Measurements from ENCODE around the gene KIF1B. TPM values are rescaled to one million over a fixed set of nuclear protein-coding genes. Genes with fewer than 3 reads are reported as not detected.

Gene KIF1B
- total RNA-seq, 1 experiment from 2014 or later: 57.7 TPM

DNA sequence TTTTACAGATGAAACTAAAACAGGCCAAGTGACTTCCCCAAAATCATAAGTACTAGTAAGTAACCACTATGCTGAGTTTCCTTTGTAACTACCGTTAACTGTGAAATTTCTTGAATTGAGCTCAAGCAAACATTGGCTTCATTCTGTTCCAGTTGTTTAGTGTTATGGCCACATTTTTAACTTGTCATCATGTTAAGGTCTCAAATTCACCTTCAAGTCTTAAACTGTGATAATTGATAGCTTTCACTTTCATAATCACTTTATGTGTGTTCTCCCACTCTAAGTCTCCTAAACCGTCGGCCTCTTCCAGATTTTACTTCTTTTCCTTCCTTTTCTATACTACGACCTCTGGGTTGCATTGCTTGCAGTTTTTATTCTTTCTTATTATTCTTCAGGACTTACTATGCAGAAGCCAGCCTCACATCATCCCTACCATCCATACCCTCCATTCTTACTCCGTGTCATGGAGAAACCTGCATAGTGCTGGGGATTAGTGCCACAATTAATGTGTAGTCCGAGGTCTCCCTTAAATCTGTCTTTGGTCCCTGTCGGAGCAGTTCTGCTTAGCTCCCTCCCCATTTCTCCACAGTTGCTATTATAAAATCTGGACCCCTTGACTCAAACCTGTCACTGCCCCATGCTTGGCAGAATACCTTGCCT lies 5.8 kb downstream of the KIF1B start:
- no peak overlapping the region for H3K4me3 Mint-ChIP-seq
- peak overlapping the region in 1 of 3 experiments; percentile 85; a peak in 2 of 7 replicates for H3K27ac Mint-ChIP-seq
- H2BK120ac ChIP-seq (ENCODE audit: low read depth, low read length, poor library complexity, severe bottlenecking): no peak overlapping the region

More for the DNA sequence above, 5.8 kb downstream of the KIF1B start:
- Histone ChIP-seq H3K23ac (ENCODE audit: insufficient read length, low read depth, low read length) (no peak overlapping the region), H4K20me1 (ENCODE audit: control insufficient read depth, insufficient read depth, insufficient read length) (no peaks in the 10 kb centered on the region), H2BK12ac (ENCODE audit: insufficient read length, low read depth, low read length) (no peak overlapping the region), H3K27ac (ENCODE audit: insufficient read length, low read depth, low read length) (no peak overlapping the region), H2BK15ac (ENCODE audit: low read depth, low read length) (no peak overlapping the region), H4K8ac (replicated peaks; ENCODE audit: insufficient read length, low read depth, low read length) (no peak overlapping the region), H2AK5ac (ENCODE audit: insufficient read length, low read length) (no peak overlapping the region), H3K9ac (ENCODE audit: extremely low read depth, insufficient read length, low read length) (no peak overlapping the region), H3K56ac (ENCODE audit: insufficient read length, low read depth, low read length) (no peak overlapping the region), H3K4me2 (ENCODE audit: insufficient read depth, insufficient read length, low read length) (no peak overlapping the region), H3K79me2 (ENCODE audit: insufficient read depth, low read length) (peaks cover 48% of the 10 kb centered on the region), H3K18ac (ENCODE audit: insufficient read length, low read depth, low read length) (no peak overlapping the region), H3K79me1 (ENCODE audit: insufficient read depth, low read depth, low read length, poor library complexity, severe bottlenecking) (peaks cover 5% of the 10 kb centered on the region), H3K4ac (ENCODE audit: low read depth, low read length) (no peak overlapping the region), H2AFZ (ENCODE audit: low read length) (no peak overlapping the region), H3K14ac (ENCODE audit: insufficient read depth, low read length) (no peak overlapping the region), H3T11ph (ENCODE audit: low read length) (no peak overlapping the region), H2BK5ac (ENCODE audit: insufficient read length, low read length) (no peak overlapping the region), H3K27me3 (ENCODE audit: insufficient read depth, low read length) (no peaks in the 10 kb centered on the region), H3K23me2 (ENCODE audit: insufficient read length, low read depth, low read length, poor library complexity, severe bottlenecking) (peaks cover 7% of the 10 kb centered on the region), H4K5ac (ENCODE audit: insufficient read length, low read depth, low read length) (no peak overlapping the region), H2BK20ac (ENCODE audit: low read depth, low read length, poor library complexity, severe bottlenecking) (no peak overlapping the region), H3K9me3 (ENCODE audit: control insufficient read depth, low read depth, low read length) (no peaks in the 10 kb centered on the region), H4K91ac (ENCODE audit: insufficient read length, low read depth, low read length) (no peak overlapping the region), H3K4me1 (ENCODE audit: insufficient read depth, low read length) (no peaks in the 10 kb centered on the region; the same call in 1 of the 2 replicates)
- DNase-seq: no peak
- TF ChIP-seq, protein P1, sequence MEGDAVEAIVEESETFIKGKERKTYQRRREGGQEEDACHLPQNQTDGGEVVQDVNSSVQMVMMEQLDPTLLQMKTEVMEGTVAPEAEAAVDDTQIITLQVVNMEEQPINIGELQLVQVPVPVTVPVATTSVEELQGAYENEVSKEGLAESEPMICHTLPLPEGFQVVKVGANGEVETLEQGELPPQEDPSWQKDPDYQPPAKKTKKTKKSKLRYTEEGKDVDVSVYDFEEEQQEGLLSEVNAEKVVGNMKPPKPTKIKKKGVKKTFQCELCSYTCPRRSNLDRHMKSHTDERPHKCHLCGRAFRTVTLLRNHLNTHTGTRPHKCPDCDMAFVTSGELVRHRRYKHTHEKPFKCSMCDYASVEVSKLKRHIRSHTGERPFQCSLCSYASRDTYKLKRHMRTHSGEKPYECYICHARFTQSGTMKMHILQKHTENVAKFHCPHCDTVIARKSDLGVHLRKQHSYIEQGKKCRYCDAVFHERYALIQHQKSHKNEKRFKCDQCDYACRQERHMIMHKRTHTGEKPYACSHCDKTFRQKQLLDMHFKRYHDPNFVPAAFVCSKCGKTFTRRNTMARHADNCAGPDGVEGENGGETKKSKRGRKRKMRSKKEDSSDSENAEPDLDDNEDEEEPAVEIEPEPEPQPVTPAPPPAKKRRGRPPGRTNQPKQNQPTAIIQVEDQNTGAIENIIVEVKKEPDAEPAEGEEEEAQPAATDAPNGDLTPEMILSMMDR (conservative IDR thresholded peaks at IDR 0.05): no peak
- no peaks in the 10 kb centered on the region for H3K27me3 Mint-ChIP-seq (ENCODE audit: low read depth)
- no peaks in the 10 kb centered on the region for H3K9me3 Mint-ChIP-seq
- no CpG with 5 or more reads among the region's 7 CpGs for WGBS (ENCODE audit: extremely low coverage, insufficient read length, low lambda C conversion rate)
- H3K36me3 Mint-ChIP-seq (ENCODE audit: insufficient read depth in 1 of 3, low read depth in 3 of 3): no peaks in the 10 kb centered on the region; a peak in 1 of 7 replicates
- H3K4me1 Mint-ChIP-seq: peaks cover 38 to 44% of the 10 kb centered on the region in 2 experiments
